ENCODE data around the gene EXOSC9.
A peak's percentile ranks its signal among the peaks of the same experiment; 100 is the strongest.

Gene EXOSC9

GRCh38 chr4:121811122-121811521 lies 10.0 kb downstream of the EXOSC9 start:
- Histone ChIP-seq H3K9me3 (ENCODE audit: insufficient read depth, low read depth, low read length) (no peaks in the 10 kb centered on the region), H3K27me3 (ENCODE audit: insufficient read depth, low read length, poor library complexity, severe bottlenecking) (no peaks in the 10 kb centered on the region), H2AFZ (ENCODE audit: low read length) (no peak overlapping the region), H3K4me1 (ENCODE audit: insufficient read depth, low read length, poor library complexity, severe bottlenecking) (no peaks in the 10 kb centered on the region), H3K9me2 (replicated peaks; ENCODE audit: low read depth, low read length) (no peaks in the 10 kb centered on the region), H3K79me2 (ENCODE audit: insufficient read depth, low read length) (peaks cover 20% of the 10 kb centered on the region), H3K9ac (ENCODE audit: low read depth, low read length, poor library complexity, severe bottlenecking) (no peak overlapping the region), H3F3A (ENCODE audit: low read depth) (0 out of 2 replicates have a peak, but pooled peaks cover 14% of the 10 kb centered on the region), H3K4me2 (ENCODE audit: low read depth, low read length, poor library complexity, severe bottlenecking) (no peak overlapping the region), H3K4me3 (ENCODE audit: low read length, poor library complexity, severe bottlenecking) (no peak overlapping the region), H3K36me3 (ENCODE audit: insufficient read depth, low read length) (peaks cover 69% of the 10 kb centered on the region), H4K20me1 (ENCODE audit: insufficient read depth, low read length, poor library complexity, severe bottlenecking) (peaks cover 24% of the 10 kb centered on the region)
- TF ChIP-seq, protein P1, sequence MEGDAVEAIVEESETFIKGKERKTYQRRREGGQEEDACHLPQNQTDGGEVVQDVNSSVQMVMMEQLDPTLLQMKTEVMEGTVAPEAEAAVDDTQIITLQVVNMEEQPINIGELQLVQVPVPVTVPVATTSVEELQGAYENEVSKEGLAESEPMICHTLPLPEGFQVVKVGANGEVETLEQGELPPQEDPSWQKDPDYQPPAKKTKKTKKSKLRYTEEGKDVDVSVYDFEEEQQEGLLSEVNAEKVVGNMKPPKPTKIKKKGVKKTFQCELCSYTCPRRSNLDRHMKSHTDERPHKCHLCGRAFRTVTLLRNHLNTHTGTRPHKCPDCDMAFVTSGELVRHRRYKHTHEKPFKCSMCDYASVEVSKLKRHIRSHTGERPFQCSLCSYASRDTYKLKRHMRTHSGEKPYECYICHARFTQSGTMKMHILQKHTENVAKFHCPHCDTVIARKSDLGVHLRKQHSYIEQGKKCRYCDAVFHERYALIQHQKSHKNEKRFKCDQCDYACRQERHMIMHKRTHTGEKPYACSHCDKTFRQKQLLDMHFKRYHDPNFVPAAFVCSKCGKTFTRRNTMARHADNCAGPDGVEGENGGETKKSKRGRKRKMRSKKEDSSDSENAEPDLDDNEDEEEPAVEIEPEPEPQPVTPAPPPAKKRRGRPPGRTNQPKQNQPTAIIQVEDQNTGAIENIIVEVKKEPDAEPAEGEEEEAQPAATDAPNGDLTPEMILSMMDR (conservative IDR thresholded peaks at IDR 0.05; ENCODE audit: low read length) = no peak
- TF ChIP-seq EZH2phosphoT487 (IDR thresholded peaks at IDR 0.05; ENCODE audit: borderline replicate concordance) = no peak

GRCh38 chr4:121814756-121815155 lies 13.6 kb downstream of the EXOSC9 start:
- Histone ChIP-seq H3F3A (ENCODE audit: low read depth) (0 out of 2 replicates have a peak, but pooled peaks cover 14% of the 10 kb centered on the region), H3K9me3 (ENCODE audit: insufficient read depth, low read depth, low read length) (no peaks in the 10 kb centered on the region), H3K9ac (ENCODE audit: low read depth, low read length, poor library complexity, severe bottlenecking) (peak overlapping the region; percentile 15), H3K4me3 (ENCODE audit: low read length, poor library complexity, severe bottlenecking) (peak overlapping the region; percentile 21), H2AFZ (ENCODE audit: low read length) (no peak overlapping the region), H4K20me1 (ENCODE audit: insufficient read depth, low read length, poor library complexity, severe bottlenecking) (peaks cover 57% of the 10 kb centered on the region), H3K36me3 (ENCODE audit: insufficient read depth, low read length) (peaks cover 81% of the 10 kb centered on the region), H3K4me1 (ENCODE audit: insufficient read depth, low read length, poor library complexity, severe bottlenecking) (peaks cover 31% of the 10 kb centered on the region), H3K27me3 (ENCODE audit: insufficient read depth, low read length, poor library complexity, severe bottlenecking) (no peaks in the 10 kb centered on the region), H3K79me2 (ENCODE audit: insufficient read depth, low read length) (peaks cover 56% of the 10 kb centered on the region), H3K4me2 (ENCODE audit: low read depth, low read length, poor library complexity, severe bottlenecking) (peak overlapping the region; percentile 27), H3K9me2 (replicated peaks; ENCODE audit: low read depth, low read length) (no peaks in the 10 kb centered on the region)
- TF ChIP-seq, protein P1 (conservative IDR thresholded peaks at IDR 0.05; ENCODE audit: low read length) = no peak
- no peak for TF ChIP-seq EZH2phosphoT487 (IDR thresholded peaks at IDR 0.05; ENCODE audit: borderline replicate concordance)

- H4K20me1 ChIP-seq (ENCODE audit: insufficient read depth, low read length, poor library complexity, severe bottlenecking) = peaks cover 70% of the 10 kb centered on the region
- H3K9me2 ChIP-seq (replicated peaks; ENCODE audit: low read depth, low read length) = no peaks in the 10 kb centered on the region
- peaks cover 78% of the 10 kb centered on the region for H3K79me2 ChIP-seq (ENCODE audit: insufficient read depth, low read length)
- no peaks in the 10 kb centered on the region for H3K9me3 ChIP-seq (ENCODE audit: insufficient read depth, low read depth, low read length)
- no peak overlapping the region for H3K4me3 ChIP-seq (ENCODE audit: low read length, poor library complexity, severe bottlenecking)
- TF ChIP-seq, protein P1 (conservative IDR thresholded peaks at IDR 0.05; ENCODE audit: low read length) = no peak
- no peak for TF ChIP-seq EZH2phosphoT487 (IDR thresholded peaks at IDR 0.05; ENCODE audit: borderline replicate concordance)
- H2AFZ ChIP-seq (ENCODE audit: low read length) = no peak overlapping the region
- H3F3A ChIP-seq (ENCODE audit: low read depth) = 0 out of 2 replicates have a peak, but pooled peaks cover 5% of the 10 kb centered on the region
- peaks cover 85% of the 10 kb centered on the region for H3K36me3 ChIP-seq (ENCODE audit: insufficient read depth, low read length)
- peak overlapping the region; percentile 99 for H3K4me2 ChIP-seq (ENCODE audit: low read depth, low read length, poor library complexity, severe bottlenecking)
- H3K4me1 ChIP-seq (ENCODE audit: insufficient read depth, low read length, poor library complexity, severe bottlenecking) = peaks cover 50% of the 10 kb centered on the region
- H3K27me3 ChIP-seq (ENCODE audit: insufficient read depth, low read length, poor library complexity, severe bottlenecking) = no peaks in the 10 kb centered on the region
- H3K9ac ChIP-seq (ENCODE audit: low read depth, low read length, poor library complexity, severe bottlenecking) = peak overlapping the region; percentile 43
These were observed 15.9 kb downstream of the EXOSC9 start for GRCh38 chr4:121817006-121817405.
